Measurements from ENCODE around the gene APIP.
"Not testable (repeated sequence)": the region's sequence is repeated elsewhere in the genome, so short reads cannot be mapped to it uniquely, and the experiment has no call there.

APIP gene

GRCh38 chr11:34926101-34926830 is 10.1 kb upstream of the APIP start:
- DNase-seq = peak; percentile 50

- no peak for DNase-seq
Observed at GRCh38 chr11:34924714-34925113, 8.5 kb upstream of the APIP start.

- no peak for DNase-seq
Observed at GRCh38 chr11:34921156-34921555, 5.0 kb upstream of the APIP start.

- peak; percentile 3 for DNase-seq
Observed at GRCh38 chr11:34916843-34917770, 928 bp upstream of the APIP start.

GRCh38 chr11:34915136-34916014 is 804 bp downstream of the APIP start:
- no peak for DNase-seq

- not testable (repeated sequence) for DNase-seq
Observed at GRCh38 chr11:34913556-34913955, 2.6 kb downstream of the APIP start.

GRCh38 chr11:34911676-34912075 is 4.5 kb downstream of the APIP start:
- no peak for DNase-seq

- no peak for DNase-seq
Observed at GRCh38 chr11:34910817-34911216, 5.4 kb downstream of the APIP start.

- no peak for DNase-seq
Observed at GRCh38 chr11:34909955-34910354, 6.2 kb downstream of the APIP start.

- no peak for DNase-seq
Observed at GRCh38 chr11:34909415-34909814, 6.8 kb downstream of the APIP start.

- DNase-seq = no peak
Observed at GRCh38 chr11:34907934-34908593, 8.1 kb downstream of the APIP start.

GRCh38 chr11:34905666-34906065 is 10.5 kb downstream of the APIP start:
- no peak for DNase-seq

- DNase-seq = no peak
Observed at GRCh38 chr11:34904421-34904955, 11.7 kb downstream of the APIP start.

GRCh38 chr11:34899633-34900016 is 16.6 kb downstream of the APIP start:
- DNase-seq = no peak

- DNase-seq = no peak
Observed at GRCh38 chr11:34898474-34898873, 17.7 kb downstream of the APIP start.

GRCh38 chr11:34897171-34897870 is 18.9 kb downstream of the APIP start:
- DNase-seq = no peak

GRCh38 chr11:34896191-34896590 is 20.0 kb downstream of the APIP start:
- not testable (repeated sequence) for DNase-seq

- no peak for DNase-seq
Observed at GRCh38 chr11:34893416-34893815, 22.8 kb downstream of the APIP start.

- no peak for DNase-seq
Observed at GRCh38 chr11:34891611-34892010, 24.6 kb downstream of the APIP start.

GRCh38 chr11:34890812-34891211 is 25.4 kb downstream of the APIP start:
- peak; percentile 8 for DNase-seq

GRCh38 chr11:34890089-34890488 is 26.1 kb downstream of the APIP start:
- no peak for DNase-seq

GRCh38 chr11:34887260-34887659 is 28.9 kb downstream of the APIP start:
- no peak for DNase-seq

Data from activated CD4-positive, alpha-beta T cell treated with anti-CD3 and anti-CD28 coated beads, Interleukin-2, amount 50 U/mL, for 16 hours (primary cell).